ENCODE measurements around the gene SPTBN1.

The SPTBN1 gene

DNA sequence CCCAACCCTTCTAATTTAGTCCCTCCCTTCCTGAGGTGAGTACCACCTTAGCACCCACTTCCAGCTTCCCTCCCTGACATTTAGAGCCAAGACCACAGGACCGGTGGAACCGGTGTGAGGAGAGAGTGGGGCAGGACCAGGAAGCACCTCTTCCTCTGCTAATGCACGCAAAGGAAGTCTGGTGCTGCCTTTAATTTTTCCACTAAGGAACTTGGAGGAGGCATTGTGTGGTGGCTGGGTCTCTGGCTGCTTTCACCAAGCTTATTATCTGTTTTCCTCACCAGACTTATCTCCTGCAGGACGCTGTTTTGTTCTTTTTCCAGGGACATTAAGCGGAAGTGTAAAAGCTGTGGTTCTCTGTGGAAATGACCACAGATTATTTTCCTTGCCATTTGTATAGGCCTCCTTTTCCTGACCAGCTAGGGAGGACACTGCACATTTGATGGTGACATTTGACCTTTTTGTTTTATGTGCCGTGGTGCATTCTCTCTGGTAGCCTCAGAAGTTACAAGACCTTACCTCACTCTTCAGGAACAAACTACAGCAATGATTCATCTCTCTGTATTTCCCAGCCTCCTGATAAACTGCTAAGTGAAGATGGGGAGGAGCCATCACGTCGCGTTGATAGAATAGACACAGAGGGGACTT, 39.8 kb upstream of the SPTBN1 start:
- Histone ChIP-seq H3K27me3 (ENCODE audit: insufficient read depth, poor library complexity, severe bottlenecking) (no peaks in the 10 kb centered on the region), H3K27ac (ENCODE audit: poor library complexity, severe bottlenecking) (no peak overlapping the region), H3K4me3 (ENCODE audit: severe bottlenecking) (no peak overlapping the region), H3K4me1 (ENCODE audit: insufficient read depth, poor library complexity, severe bottlenecking) (peaks cover 5% of the 10 kb centered on the region), H3K36me3 (ENCODE audit: low read depth) (no peaks in the 10 kb centered on the region; the same call in 1 of the 2 replicates), H3K9me3 (ENCODE audit: severe bottlenecking) (no peaks in the 10 kb centered on the region)
- DNase-seq (ENCODE audit: low spot score) (no peak), ATAC-seq (ENCODE audit: low read depth) (peak; percentile 25; the same call in 1 of the 3 replicates)
- TF ChIP-seq, protein P1, sequence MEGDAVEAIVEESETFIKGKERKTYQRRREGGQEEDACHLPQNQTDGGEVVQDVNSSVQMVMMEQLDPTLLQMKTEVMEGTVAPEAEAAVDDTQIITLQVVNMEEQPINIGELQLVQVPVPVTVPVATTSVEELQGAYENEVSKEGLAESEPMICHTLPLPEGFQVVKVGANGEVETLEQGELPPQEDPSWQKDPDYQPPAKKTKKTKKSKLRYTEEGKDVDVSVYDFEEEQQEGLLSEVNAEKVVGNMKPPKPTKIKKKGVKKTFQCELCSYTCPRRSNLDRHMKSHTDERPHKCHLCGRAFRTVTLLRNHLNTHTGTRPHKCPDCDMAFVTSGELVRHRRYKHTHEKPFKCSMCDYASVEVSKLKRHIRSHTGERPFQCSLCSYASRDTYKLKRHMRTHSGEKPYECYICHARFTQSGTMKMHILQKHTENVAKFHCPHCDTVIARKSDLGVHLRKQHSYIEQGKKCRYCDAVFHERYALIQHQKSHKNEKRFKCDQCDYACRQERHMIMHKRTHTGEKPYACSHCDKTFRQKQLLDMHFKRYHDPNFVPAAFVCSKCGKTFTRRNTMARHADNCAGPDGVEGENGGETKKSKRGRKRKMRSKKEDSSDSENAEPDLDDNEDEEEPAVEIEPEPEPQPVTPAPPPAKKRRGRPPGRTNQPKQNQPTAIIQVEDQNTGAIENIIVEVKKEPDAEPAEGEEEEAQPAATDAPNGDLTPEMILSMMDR (IDR thresholded peaks at IDR 0.05; ENCODE audit: poor library complexity, severe bottlenecking), result no peak

GRCh38 chr2:54416938-54417337, 39.2 kb upstream of the SPTBN1 start:
- Histone ChIP-seq H3K4me3 (ENCODE audit: severe bottlenecking) (no peak overlapping the region), H3K27me3 (ENCODE audit: insufficient read depth, poor library complexity, severe bottlenecking) (no peaks in the 10 kb centered on the region), H3K27ac (ENCODE audit: poor library complexity, severe bottlenecking) (no peak overlapping the region), H3K9me3 (ENCODE audit: severe bottlenecking) (no peaks in the 10 kb centered on the region), H3K4me1 (ENCODE audit: insufficient read depth, poor library complexity, severe bottlenecking) (peaks cover 5% of the 10 kb centered on the region), H3K36me3 (ENCODE audit: low read depth) (no peaks in the 10 kb centered on the region; the same call in 1 of the 2 replicates)
- ATAC-seq (ENCODE audit: low read depth), result no peak
- DNase-seq (ENCODE audit: low spot score), result no peak
- TF ChIP-seq, protein P1 (IDR thresholded peaks at IDR 0.05; ENCODE audit: poor library complexity, severe bottlenecking), result no peak

DNA sequence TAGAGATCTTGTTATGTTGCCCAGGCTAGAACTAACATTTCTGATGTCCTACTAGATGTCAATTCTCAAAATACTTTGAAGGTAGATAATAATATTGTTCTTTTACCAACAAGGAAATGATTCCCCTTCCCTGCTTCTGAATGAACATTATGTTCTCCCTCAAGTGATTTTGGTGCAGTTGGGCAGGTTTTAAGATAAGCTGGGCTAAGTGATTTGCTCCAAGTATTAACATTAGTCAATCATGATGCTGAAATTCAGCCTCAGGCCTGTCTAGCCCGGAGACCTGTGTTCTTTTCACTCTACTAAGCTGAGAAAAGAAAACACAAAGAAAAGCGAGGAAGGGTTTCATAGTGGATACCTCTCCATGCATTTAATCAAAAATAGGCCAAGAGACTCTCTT, 38.5 kb upstream of the SPTBN1 start:
- Histone ChIP-seq H3K27me3 (ENCODE audit: insufficient read depth, poor library complexity, severe bottlenecking) (no peaks in the 10 kb centered on the region), H3K4me3 (ENCODE audit: severe bottlenecking) (no peak overlapping the region), H3K36me3 (ENCODE audit: low read depth) (no peaks in the 10 kb centered on the region; the same call in 1 of the 2 replicates), H3K4me1 (ENCODE audit: insufficient read depth, poor library complexity, severe bottlenecking) (peaks cover 5% of the 10 kb centered on the region), H3K27ac (ENCODE audit: poor library complexity, severe bottlenecking) (no peak overlapping the region), H3K9me3 (ENCODE audit: severe bottlenecking) (no peaks in the 10 kb centered on the region)
- DNase-seq (ENCODE audit: low spot score), result no peak
- no peak for ATAC-seq (ENCODE audit: low read depth)
- TF ChIP-seq, protein P1 (IDR thresholded peaks at IDR 0.05; ENCODE audit: poor library complexity, severe bottlenecking), result no peak

DNA sequence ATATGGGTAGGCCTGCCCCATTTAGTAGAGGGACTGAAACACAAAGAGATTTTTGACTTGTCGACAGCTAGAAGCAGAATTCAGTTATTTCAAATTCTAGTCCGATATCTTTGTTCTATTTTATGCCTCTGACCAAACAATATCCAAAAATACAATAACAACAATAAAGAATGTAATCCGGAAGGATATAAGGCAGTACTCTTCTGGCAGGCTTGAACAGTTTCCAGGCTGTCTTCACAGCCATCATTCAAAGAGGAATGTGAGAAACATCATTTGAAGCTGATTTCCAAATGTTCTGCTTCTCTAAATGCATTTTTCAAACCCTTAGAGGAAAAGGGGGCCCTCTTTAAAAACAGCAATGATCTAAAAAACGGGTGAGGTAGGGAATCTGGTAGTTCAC, 36.7 kb upstream of the SPTBN1 start:
- ATAC-seq (ENCODE audit: low read depth), result no peak
- TF ChIP-seq, protein P1 (IDR thresholded peaks at IDR 0.05; ENCODE audit: poor library complexity, severe bottlenecking), result no peak
- H3K9me3 ChIP-seq (ENCODE audit: severe bottlenecking), result no peaks in the 10 kb centered on the region
- no peaks in the 10 kb centered on the region for H3K36me3 ChIP-seq (ENCODE audit: low read depth)
- no peak for DNase-seq (ENCODE audit: low spot score)
- H3K4me1 ChIP-seq (ENCODE audit: insufficient read depth, poor library complexity, severe bottlenecking), result no peaks in the 10 kb centered on the region
- H3K4me3 ChIP-seq (ENCODE audit: severe bottlenecking), result no peak overlapping the region
- no peaks in the 10 kb centered on the region for H3K27me3 ChIP-seq (ENCODE audit: insufficient read depth, poor library complexity, severe bottlenecking)
- no peak overlapping the region for H3K27ac ChIP-seq (ENCODE audit: poor library complexity, severe bottlenecking)

GRCh38 chr2:54419855-54420523, 36.1 kb upstream of the SPTBN1 start:
- Histone ChIP-seq H3K4me1 (ENCODE audit: insufficient read depth, poor library complexity, severe bottlenecking) (no peaks in the 10 kb centered on the region), H3K4me3 (ENCODE audit: severe bottlenecking) (no peak overlapping the region), H3K27me3 (ENCODE audit: insufficient read depth, poor library complexity, severe bottlenecking) (no peaks in the 10 kb centered on the region), H3K36me3 (ENCODE audit: low read depth) (no peaks in the 10 kb centered on the region), H3K9me3 (ENCODE audit: severe bottlenecking) (no peaks in the 10 kb centered on the region), H3K27ac (ENCODE audit: poor library complexity, severe bottlenecking) (no peak overlapping the region)
- DNase-seq (ENCODE audit: low spot score) (no peak), ATAC-seq (ENCODE audit: low read depth) (no peak)
- TF ChIP-seq, protein P1 (IDR thresholded peaks at IDR 0.05; ENCODE audit: poor library complexity, severe bottlenecking), result no peak

All from RWPE2 (cell line).